ENCODE results near the gene MBD5. TPM values are rescaled to one million over a fixed set of nuclear protein-coding genes. Genes with fewer than 3 reads are reported as not detected.

The MBD5 gene
- total RNA-seq, 1 donor from 2014 or later: 38.8 TPM

DNA sequence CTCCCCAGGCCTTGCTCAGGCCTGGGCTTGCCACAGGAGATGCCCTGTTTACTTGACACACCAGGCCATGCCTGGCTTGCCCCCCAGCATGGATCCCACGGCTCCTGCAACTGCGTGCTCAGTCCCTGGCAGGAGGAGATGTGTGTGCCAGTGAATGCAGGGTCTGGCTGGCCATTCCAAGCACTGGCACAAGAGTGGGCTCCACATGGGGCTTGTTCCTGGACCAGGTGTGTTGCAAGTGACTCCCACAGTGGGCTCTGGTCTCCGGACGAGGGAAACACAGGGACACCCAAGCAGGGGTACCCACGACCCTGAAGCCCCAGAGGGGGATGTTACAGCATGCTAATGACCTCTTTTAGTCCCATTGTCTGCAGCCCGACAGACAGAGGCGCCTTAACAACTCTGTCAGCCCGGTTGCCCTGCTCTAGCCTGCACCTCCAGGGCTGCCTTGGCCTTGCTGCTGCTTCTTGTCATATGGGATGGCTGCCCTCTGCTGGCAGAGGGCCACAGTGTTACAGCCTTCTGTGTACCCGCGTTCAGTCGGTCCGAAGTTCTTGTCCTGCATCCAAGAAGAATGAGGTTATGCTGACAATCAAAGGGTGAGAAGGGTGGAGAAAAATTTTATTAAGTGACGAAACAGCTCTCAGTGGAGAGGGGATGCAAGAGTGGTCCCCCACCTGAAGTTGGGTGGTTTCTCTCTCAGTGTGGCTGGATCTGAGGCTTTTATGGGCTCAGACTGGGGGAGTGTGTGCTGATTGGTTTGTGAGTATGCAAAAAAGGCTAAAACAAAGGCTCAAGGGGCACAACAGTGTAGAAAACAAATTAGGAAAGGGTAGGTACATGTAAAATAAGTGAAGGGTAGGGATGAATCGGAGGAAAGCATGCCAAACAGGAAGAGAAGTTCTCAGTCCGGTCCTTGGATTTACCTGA lies 180.4 kb downstream of the MBD5 start:
- peak; percentile 87 for DNase-seq (ENCODE audit: low spot score)
- Mint-ChIP-seq H3K27me3 (ENCODE audit: insufficient read depth, low read depth) (no peaks in the 10 kb centered on the region), H3K27ac (no peak overlapping the region), H3K4me3 (no peak overlapping the region), H3K36me3 (peaks cover 3% of the 10 kb centered on the region), H3K9me3 (no peaks in the 10 kb centered on the region), H3K4me1 (no peaks in the 10 kb centered on the region)
- Histone ChIP-seq H3K9ac (no peak overlapping the region), H3K27me3 (no peaks in the 10 kb centered on the region), H3K9me3 (ENCODE audit: low read depth) (no peaks in the 10 kb centered on the region), H3K4me3 (no peak overlapping the region), H3K4me2 (no peak overlapping the region), H4K20me1 (ENCODE audit: low read depth) (peaks cover 6% of the 10 kb centered on the region), H3F3A (ENCODE audit: low read depth) (no peaks in the 10 kb centered on the region), H2AFZ (replicated peaks) (no peak overlapping the region), H3K79me2 (ENCODE audit: low read depth) (no peaks in the 10 kb centered on the region), H3K4me1 (no peaks in the 10 kb centered on the region), H3K36me3 (no peaks in the 10 kb centered on the region), H3K27ac (no peak overlapping the region)
- TF ChIP-seq CTCF (IDR thresholded peaks at IDR 0.05) (peak; percentile 86), EZH2 (IDR thresholded peaks at IDR 0.05) (no peak)

GRCh38 chr2:148202237-148202636 lies 181.3 kb downstream of the MBD5 start:
- no peak overlapping the region for H3K9ac ChIP-seq
- TF ChIP-seq EZH2phosphoT487 (IDR thresholded peaks at IDR 0.05) (no peak), CTCF (IDR thresholded peaks at IDR 0.05) (no peak), EZH2 (IDR thresholded peaks at IDR 0.05) (no peak)
- no peak overlapping the region for H3K4me2 ChIP-seq
- no peak for DNase-seq (ENCODE audit: low spot score)
- H3F3A ChIP-seq (ENCODE audit: low read depth): no peaks in the 10 kb centered on the region
- Mint-ChIP-seq H3K27ac (no peak overlapping the region), H3K4me3 (no peak overlapping the region), H3K27me3 (ENCODE audit: insufficient read depth, low read depth) (peaks cover 2% of the 10 kb centered on the region), H3K9me3 (no peaks in the 10 kb centered on the region), H3K4me1 (no peaks in the 10 kb centered on the region), H3K36me3 (peaks cover 3% of the 10 kb centered on the region)
- H3K27ac ChIP-seq: no peak overlapping the region
- H3K27me3 ChIP-seq: no peaks in the 10 kb centered on the region
- H4K20me1 ChIP-seq (ENCODE audit: low read depth): peaks cover 6% of the 10 kb centered on the region
- no peak overlapping the region for H2AFZ ChIP-seq (replicated peaks)
- H3K4me1 ChIP-seq: no peaks in the 10 kb centered on the region
- no peaks in the 10 kb centered on the region for H3K36me3 ChIP-seq
- H3K79me2 ChIP-seq (ENCODE audit: low read depth): no peaks in the 10 kb centered on the region
- no peak overlapping the region for H3K4me3 ChIP-seq
- H3K9me3 ChIP-seq (ENCODE audit: low read depth): no peaks in the 10 kb centered on the region

DNA sequence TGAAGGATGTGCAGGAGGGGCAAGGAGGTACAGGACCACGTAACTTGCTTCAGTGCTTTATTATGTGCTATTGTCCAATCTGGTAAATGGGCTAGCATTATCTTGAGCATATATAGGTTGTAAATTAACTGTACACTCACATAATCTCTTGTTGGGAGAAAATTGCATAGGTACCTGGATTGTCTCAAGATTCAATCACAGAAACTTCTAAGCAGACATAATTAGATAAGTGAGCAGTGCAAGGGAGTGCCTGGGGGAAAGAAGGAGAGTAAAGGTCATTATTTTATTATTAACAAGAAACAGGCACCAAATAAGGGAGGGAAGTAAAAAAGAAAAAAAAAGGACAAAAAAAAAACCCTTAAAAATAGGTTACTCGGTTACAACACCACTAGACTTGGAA lies 186.2 kb downstream of the MBD5 start:
- peaks cover 2% of the 10 kb centered on the region for H3K27me3 Mint-ChIP-seq (ENCODE audit: insufficient read depth, low read depth)
- Histone ChIP-seq H3K4me2 (no peak overlapping the region), H3K4me3 (no peak overlapping the region), H4K20me1 (ENCODE audit: low read depth) (no peaks in the 10 kb centered on the region), H3K9ac (no peak overlapping the region), H3K79me2 (ENCODE audit: low read depth) (no peaks in the 10 kb centered on the region), H3K36me3 (no peaks in the 10 kb centered on the region), H3K27me3 (no peaks in the 10 kb centered on the region), H3K4me1 (no peaks in the 10 kb centered on the region), H3K9me3 (ENCODE audit: low read depth) (no peaks in the 10 kb centered on the region), H2AFZ (replicated peaks) (no peak overlapping the region), H3F3A (ENCODE audit: low read depth) (no peaks in the 10 kb centered on the region), H3K27ac (no peak overlapping the region)
- H3K36me3 Mint-ChIP-seq: no peaks in the 10 kb centered on the region
- H3K9me3 Mint-ChIP-seq: no peaks in the 10 kb centered on the region
- TF ChIP-seq EZH2phosphoT487 (IDR thresholded peaks at IDR 0.05) (no peak), EZH2 (IDR thresholded peaks at IDR 0.05) (no peak), CTCF (IDR thresholded peaks at IDR 0.05) (no peak)
- DNase-seq (ENCODE audit: low spot score): no peak
- H3K4me3 Mint-ChIP-seq: no peak overlapping the region
- H3K27ac Mint-ChIP-seq: no peak overlapping the region
- no peaks in the 10 kb centered on the region for H3K4me1 Mint-ChIP-seq

Measured in neural progenitor cell (in vitro differentiated cells).